ENCODE results near the gene S100A3. TPM values are rescaled to one million over a fixed set of nuclear protein-coding genes. Genes with fewer than 3 reads are reported as not detected.

Gene S100A3
- total and polyA plus RNA-seq, 2 experiments from 2014 or later = 0.42 TPM; not detected in 1

DNA sequence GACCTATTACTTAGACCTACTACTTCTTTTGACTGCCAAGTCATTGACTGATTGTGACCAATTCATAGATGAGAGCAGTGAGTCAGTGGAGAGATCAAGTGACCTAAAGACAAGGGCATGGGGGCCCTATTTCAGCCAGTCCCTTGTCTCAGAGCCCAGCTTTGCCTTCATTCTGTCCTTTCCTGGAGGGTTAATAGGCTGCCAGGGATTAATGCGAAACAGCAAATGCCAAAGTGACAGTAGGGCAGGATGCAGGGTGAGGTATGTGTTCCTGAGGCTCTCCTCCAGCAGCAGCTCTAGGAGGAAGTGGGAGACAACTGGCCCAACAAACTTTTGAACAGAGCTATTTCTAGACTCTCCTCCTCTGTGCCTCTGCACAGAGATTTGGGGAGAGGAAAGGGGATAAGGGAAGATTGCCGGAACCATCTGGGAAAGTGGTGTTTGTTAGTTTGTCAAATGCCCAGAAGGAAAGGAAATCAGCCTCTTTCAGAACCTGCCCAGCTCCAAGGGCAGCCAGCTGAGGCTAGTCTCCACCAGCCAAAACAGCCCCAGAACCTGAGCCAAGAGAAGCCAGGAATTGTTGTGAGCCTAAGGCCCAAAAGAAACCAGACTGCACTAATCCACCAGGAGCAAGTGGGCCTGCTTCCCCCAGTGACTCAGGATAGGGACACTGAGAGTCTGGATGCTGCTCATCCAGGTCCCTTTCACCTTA is 4.9 kb upstream of the S100A3 start:
- Histone ChIP-seq H3K4me3 (no peak overlapping the region), H3K27me3 (no peaks in the 10 kb centered on the region), H3K36me3 (no peaks in the 10 kb centered on the region), H3K4me1 (ENCODE audit: low read depth) (peaks cover 12% of the 10 kb centered on the region), H3K9me3 (ENCODE audit: low read depth) (no peaks in the 10 kb centered on the region), H3K27ac (no peak overlapping the region)
- TF ChIP-seq, protein P1, sequence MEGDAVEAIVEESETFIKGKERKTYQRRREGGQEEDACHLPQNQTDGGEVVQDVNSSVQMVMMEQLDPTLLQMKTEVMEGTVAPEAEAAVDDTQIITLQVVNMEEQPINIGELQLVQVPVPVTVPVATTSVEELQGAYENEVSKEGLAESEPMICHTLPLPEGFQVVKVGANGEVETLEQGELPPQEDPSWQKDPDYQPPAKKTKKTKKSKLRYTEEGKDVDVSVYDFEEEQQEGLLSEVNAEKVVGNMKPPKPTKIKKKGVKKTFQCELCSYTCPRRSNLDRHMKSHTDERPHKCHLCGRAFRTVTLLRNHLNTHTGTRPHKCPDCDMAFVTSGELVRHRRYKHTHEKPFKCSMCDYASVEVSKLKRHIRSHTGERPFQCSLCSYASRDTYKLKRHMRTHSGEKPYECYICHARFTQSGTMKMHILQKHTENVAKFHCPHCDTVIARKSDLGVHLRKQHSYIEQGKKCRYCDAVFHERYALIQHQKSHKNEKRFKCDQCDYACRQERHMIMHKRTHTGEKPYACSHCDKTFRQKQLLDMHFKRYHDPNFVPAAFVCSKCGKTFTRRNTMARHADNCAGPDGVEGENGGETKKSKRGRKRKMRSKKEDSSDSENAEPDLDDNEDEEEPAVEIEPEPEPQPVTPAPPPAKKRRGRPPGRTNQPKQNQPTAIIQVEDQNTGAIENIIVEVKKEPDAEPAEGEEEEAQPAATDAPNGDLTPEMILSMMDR (IDR thresholded peaks at IDR 0.05; ENCODE audit: low read depth, low read length) = no peak
- DNase-seq (ENCODE audit: low read depth in 1 of 2, low spot score in 1 of 2) = no peak

DNA sequence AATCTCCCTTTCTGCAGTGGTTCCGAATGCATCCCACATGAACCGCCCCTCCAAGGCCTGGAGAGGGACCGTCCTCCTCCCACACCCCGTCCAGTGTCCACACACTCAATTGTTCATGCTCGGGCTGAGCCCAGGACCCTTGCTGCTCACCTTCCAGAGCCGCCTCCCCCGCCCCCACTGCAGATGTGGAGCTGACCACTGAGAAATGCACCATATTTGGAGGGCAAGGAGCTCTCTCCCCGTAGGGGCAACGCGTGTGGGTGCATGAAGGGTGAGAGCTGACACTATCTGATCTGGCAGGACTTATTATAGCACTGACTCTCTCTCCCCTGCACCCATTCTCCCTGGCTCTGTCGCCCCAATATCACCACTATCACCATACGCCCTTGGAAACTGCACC is 4.0 kb upstream of the S100A3 start:
- no peaks in the 10 kb centered on the region for H3K27me3 ChIP-seq
- TF ChIP-seq, protein P1 (IDR thresholded peaks at IDR 0.05; ENCODE audit: low read depth, low read length) = no peak
- H3K4me1 ChIP-seq (ENCODE audit: low read depth) = peaks cover 12% of the 10 kb centered on the region
- no peak overlapping the region for H3K27ac ChIP-seq
- no peak for DNase-seq (ENCODE audit: low read depth in 1 of 2, low spot score in 1 of 2)
- H3K36me3 ChIP-seq = no peaks in the 10 kb centered on the region
- no peaks in the 10 kb centered on the region for H3K9me3 ChIP-seq (ENCODE audit: low read depth)
- no peak overlapping the region for H3K4me3 ChIP-seq

DNA sequence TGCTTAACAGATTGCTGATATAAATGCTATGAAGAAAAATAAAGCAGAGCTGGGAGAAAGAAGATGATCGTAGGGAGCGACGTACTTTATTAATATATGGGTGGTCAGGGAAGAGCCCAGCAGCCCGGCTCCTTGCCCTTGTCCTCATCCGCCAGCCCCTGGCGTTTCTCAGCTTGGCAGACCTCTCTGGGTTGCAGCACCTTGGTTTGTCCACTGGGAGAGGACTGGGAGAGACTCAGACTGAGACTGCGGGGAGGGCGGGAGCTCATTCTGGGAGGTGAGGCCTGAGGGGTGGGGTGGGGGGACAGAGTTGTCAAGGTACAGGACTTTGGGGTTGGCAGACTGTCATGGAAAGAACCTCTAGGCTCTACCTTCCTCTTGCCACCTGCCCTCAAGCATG is 3.3 kb upstream of the S100A3 start:
- Histone ChIP-seq H3K9me3 (ENCODE audit: low read depth) (no peaks in the 10 kb centered on the region), H3K36me3 (no peaks in the 10 kb centered on the region), H3K4me3 (no peak overlapping the region), H3K27me3 (no peaks in the 10 kb centered on the region), H3K4me1 (ENCODE audit: low read depth) (peaks cover 16% of the 10 kb centered on the region), H3K27ac (no peak overlapping the region)
- no peak for DNase-seq (ENCODE audit: low read depth in 1 of 2, low spot score in 1 of 2)
- TF ChIP-seq, protein P1 (IDR thresholded peaks at IDR 0.05; ENCODE audit: low read depth, low read length) = no peak

DNA sequence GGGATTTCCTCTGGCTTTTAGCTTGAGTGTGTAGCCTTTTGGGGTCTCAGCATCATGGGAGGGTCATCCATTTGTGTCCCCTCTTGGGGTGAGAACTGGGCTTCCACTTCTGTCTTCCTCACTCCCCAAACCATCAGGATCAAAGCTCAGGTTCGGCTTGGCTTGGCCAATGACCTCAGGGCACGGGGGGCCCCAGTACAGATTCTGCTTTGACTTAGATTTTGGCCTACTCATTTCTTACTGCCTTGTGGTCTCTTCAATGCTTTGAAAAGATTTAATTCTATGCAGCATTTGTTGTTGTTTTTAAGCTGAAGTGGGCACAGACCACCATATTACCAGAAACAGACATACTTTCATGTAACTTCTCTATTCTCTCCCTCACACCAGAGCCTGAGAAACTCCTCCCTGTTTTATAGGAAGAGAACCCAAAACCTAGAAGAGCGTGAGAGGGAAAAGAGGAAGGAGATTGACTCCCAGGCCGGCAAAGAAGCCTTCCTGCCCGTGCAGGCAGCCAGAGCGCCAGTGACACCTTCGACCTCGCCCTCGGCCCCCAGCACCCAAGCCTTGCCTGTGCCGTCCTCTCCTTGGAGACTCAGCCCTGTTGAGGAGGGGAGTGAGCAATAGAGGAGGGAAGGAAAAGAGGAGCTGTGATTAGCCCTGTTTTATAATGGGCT is 1.9 kb upstream of the S100A3 start:
- Histone ChIP-seq H3K4me1 (ENCODE audit: low read depth) (peaks cover 21% of the 10 kb centered on the region), H3K27me3 (no peaks in the 10 kb centered on the region), H3K27ac (no peak overlapping the region), H3K4me3 (no peak overlapping the region), H3K36me3 (no peaks in the 10 kb centered on the region), H3K9me3 (ENCODE audit: low read depth) (no peaks in the 10 kb centered on the region)
- no peak for DNase-seq (ENCODE audit: low read depth in 1 of 2, low spot score in 1 of 2)
- TF ChIP-seq, protein P1 (IDR thresholded peaks at IDR 0.05; ENCODE audit: low read depth, low read length) = no peak

DNA sequence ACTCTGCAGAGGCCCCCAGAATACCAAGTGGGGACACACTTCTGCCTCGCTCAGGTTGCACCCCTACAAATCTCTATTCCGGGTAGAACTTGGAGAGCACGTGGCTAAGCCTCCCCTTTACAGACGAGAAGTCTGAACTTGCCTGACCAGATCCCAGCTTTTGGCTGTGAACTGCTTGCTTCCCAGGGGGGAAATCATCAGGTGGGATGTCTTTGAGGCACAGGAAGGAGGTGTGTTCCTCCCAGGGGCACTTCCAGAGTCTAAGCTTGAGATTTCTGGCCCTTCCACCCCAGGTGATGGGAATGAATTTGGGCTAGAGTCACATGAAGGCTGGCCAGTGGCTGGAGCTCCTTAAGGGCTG is 1.3 kb upstream of the S100A3 start:
- H3K27me3 ChIP-seq = no peaks in the 10 kb centered on the region
- H3K9me3 ChIP-seq (ENCODE audit: low read depth) = no peaks in the 10 kb centered on the region
- H3K36me3 ChIP-seq = no peaks in the 10 kb centered on the region
- peaks cover 27% of the 10 kb centered on the region for H3K4me1 ChIP-seq (ENCODE audit: low read depth)
- no peak overlapping the region for H3K27ac ChIP-seq
- DNase-seq (ENCODE audit: low read depth in 1 of 2, low spot score in 1 of 2) = no peak
- TF ChIP-seq, protein P1 (IDR thresholded peaks at IDR 0.05; ENCODE audit: low read depth, low read length) = no peak
- no peak overlapping the region for H3K4me3 ChIP-seq
